Colonic mucosa (tissue), 4 donors: ENCODE results near the gene CDK6. TPM values are rescaled to one million over a fixed set of nuclear protein-coding genes. Genes with fewer than 3 reads are reported as not detected.

ENCODE experiments used
- DNase-seq: peaks from one replicate; pipeline ENCODE4 v3.0.0-alpha.2; 2020
- H3K27ac ChIP-seq: fragments of 200-600 bp; one replicate; pipeline ENCODE4 v1.8.0; 2021
- H3K27me3 ChIP-seq: fragments of 200-600 bp; one replicate; pipeline ENCODE4 v1.8.0; 2021
- H3K36me3 ChIP-seq: fragments of 200-600 bp; one replicate; pipeline ENCODE4 v1.8.0; 2021
- H3K4me1 ChIP-seq: fragments of 200-600 bp; one replicate; pipeline ENCODE4 v1.8.0; 2021; ENCODE audit warnings: mild to moderate bottlenecking
- H3K4me3 ChIP-seq: fragments of 200-600 bp; one replicate; pipeline ENCODE4 v1.8.0; 2021
- H3K9ac ChIP-seq, 2 donors: one replicate each; pipeline ENCODE4 v1.7.0; 2013; ENCODE audit warnings: control low read depth in 2 of 2, low read depth in 2 of 2, low read length in 2 of 2
- H3K9me3 ChIP-seq: fragments of 200-600 bp; one replicate; pipeline ENCODE4 v1.8.0; 2021
- CTCF ChIP-seq: fragments of 200-600 bp; IDR thresholded peaks from one replicate; pipeline ENCODE4 v1.8.0; 2022; ENCODE audit warnings: antibody characterized with exemption, mild to moderate bottlenecking
- intact Hi-C: fragments of 100-400 bp; cut with DNase I; formaldehyde crosslinking; loops from one replicate; pipeline ENCODE4 v1.14.1; 2022
- total RNA-seq, 2 donors: library from RNA; stranded (reverse); fragmentation: NEBNext Ultra II Directional in 1 of 2; extraction: Animal tissue kit (Norgen Biotek cat#: 25700) in 1 of 2; gene quantifications; one replicate each; pipeline ENCODE4 v1.2.1, GENCODE V29; 2021
- donor health status: healthy.
- donor health status: DM: no; HTN: no; CAD: no.
- donor health status: DM: no; HTN: no; CAD: no.

The CDK6 gene
- total RNA-seq, 2 donors from 2014 or later = 37.1 to 55.4 TPM

GRCh38 chr7:92781117-92781720 is 55.2 kb downstream of the CDK6 start:
- Histone ChIP-seq H3K9ac (no peak overlapping the region), H3K9me3 (no peaks in the 10 kb centered on the region), H3K36me3 (no peaks in the 10 kb centered on the region), H3K27ac (no peak overlapping the region), H3K27me3 (no peaks in the 10 kb centered on the region), H3K4me3 (no peak overlapping the region), H3K4me1 (peaks cover 7% of the 10 kb centered on the region)
- intact Hi-C loops = no loop called here
- no peak for DNase-seq
- TF ChIP-seq CTCF = no peak

DNA sequence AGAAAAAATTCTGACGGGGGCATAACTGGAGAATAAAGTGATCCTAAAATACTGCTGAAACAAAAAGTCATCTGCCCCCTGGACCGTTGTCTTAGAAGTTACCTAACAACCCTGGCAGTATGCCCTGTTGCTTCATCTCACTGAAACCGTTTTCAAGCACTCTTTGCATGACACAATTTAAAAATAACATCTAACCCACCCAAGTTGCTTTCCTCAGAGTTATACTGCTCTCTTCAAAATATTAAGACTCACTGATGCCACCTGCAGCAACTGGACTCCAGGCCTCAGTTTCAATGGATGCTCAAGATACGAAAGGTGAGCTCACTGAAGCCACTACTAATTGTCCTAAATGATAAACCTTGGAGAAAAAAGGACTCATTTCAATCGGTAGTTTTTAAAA is 57.4 kb downstream of the CDK6 start:
- Histone ChIP-seq H3K36me3 (no peaks in the 10 kb centered on the region), H3K27me3 (no peaks in the 10 kb centered on the region), H3K4me3 (no peak overlapping the region), H3K9ac (no peak overlapping the region), H3K27ac (no peak overlapping the region), H3K4me1 (peaks cover 6% of the 10 kb centered on the region), H3K9me3 (no peaks in the 10 kb centered on the region)
- TF ChIP-seq CTCF = no peak
- intact Hi-C loops = no loop called here
- DNase-seq = no peak

DNA sequence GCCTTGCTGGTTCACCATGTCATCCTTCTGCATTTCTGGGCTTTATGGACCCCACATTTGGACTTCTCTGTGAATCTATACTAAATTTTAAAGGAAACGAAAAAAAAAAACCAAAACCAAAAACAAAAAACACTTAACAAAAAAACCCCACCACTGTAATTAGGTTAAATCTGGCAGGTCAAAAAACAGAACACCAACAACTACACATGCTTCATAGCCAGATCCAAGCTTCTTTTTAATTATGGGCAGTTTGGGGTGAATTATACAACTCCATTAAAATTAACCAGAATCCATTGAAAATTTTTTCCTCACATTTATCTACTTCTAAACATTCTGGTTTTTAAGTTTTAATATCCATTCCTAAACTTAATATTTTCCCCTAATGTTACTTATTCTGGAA is 58.4 kb downstream of the CDK6 start:
- Histone ChIP-seq H3K4me3 (no peak overlapping the region), H3K9ac (no peak overlapping the region), H3K9me3 (no peaks in the 10 kb centered on the region), H3K36me3 (no peaks in the 10 kb centered on the region), H3K27me3 (no peaks in the 10 kb centered on the region), H3K27ac (no peak overlapping the region), H3K4me1 (no peaks in the 10 kb centered on the region)
- intact Hi-C loops = no loop called here
- no peak for DNase-seq
- TF ChIP-seq CTCF = no peak

- H3K27me3 ChIP-seq = no peaks in the 10 kb centered on the region
- no peak overlapping the region for H3K27ac ChIP-seq
- H3K36me3 ChIP-seq = no peaks in the 10 kb centered on the region
- H3K9me3 ChIP-seq = no peaks in the 10 kb centered on the region
- no peak overlapping the region for H3K4me3 ChIP-seq
- no peak overlapping the region for H3K9ac ChIP-seq
- intact Hi-C loops = no loop called here
- H3K4me1 ChIP-seq = no peaks in the 10 kb centered on the region
- DNase-seq = no peak
- no peak for TF ChIP-seq CTCF
Measured at GRCh38 chr7:92773808-92774207, 62.6 kb downstream of the CDK6 start.

DNA sequence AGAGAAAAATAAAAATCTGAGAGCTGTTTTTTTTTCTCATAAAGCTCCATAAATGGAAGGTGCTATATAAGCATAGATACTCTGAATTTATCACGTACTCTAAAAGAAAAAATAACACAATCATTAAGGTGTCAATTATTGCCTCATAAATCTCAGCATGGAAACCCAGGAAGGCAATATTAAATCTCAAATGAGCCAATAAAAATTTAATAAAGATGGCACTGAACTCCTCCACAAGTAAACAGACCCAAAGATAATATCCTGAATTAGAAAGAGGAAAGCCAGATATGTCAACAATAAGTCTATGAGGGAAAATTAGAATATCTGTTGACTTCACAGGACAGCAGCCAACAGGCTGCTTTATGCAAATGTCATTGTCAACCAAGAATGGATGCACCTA is 66.5 kb downstream of the CDK6 start:
- H3K9ac ChIP-seq = no peak overlapping the region
- no peak for DNase-seq
- no peak overlapping the region for H3K4me3 ChIP-seq
- peaks cover 8% of the 10 kb centered on the region for H3K4me1 ChIP-seq
- no peak for TF ChIP-seq CTCF
- no peaks in the 10 kb centered on the region for H3K27me3 ChIP-seq
- no peaks in the 10 kb centered on the region for H3K9me3 ChIP-seq
- H3K36me3 ChIP-seq = no peaks in the 10 kb centered on the region
- no peak overlapping the region for H3K27ac ChIP-seq
- intact Hi-C loops = no loop called here

DNA sequence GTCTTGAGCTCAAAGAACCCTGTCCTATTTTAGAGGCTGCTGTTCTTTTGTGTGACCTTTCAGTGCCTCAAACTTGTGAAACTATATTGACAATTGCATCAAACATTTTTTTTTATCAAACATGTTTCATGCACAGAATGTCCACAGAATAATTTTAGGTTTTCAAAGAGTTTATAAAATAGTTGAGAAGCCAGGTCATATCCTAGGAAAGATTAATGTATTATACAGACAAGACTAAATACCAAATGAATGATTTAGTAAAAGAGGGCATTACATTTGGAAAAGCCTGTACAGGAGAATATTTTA is 67.0 kb downstream of the CDK6 start:
- Histone ChIP-seq H3K4me1 (peaks cover 8% of the 10 kb centered on the region), H3K27ac (no peak overlapping the region), H3K36me3 (no peaks in the 10 kb centered on the region), H3K27me3 (no peaks in the 10 kb centered on the region), H3K4me3 (no peak overlapping the region), H3K9ac (no peak overlapping the region), H3K9me3 (no peaks in the 10 kb centered on the region)
- DNase-seq = no peak
- no peak for TF ChIP-seq CTCF
- intact Hi-C loops = no loop called here
